Colon (tissue), 2 donors: ENCODE results near the gene ATP1A1.

ENCODE experiments used
- FAIRE-seq: peaks from 2 replicates; lab custom pipeline; 2012; peaks lifted over from hg19 to GRCh38; lab: Jason Lieb, UNC
- donor health status: control.
- donor health status: control.

ATP1A1 gene

GRCh38 chr1:116345011-116345410 lies 28.0 kb upstream of the ATP1A1 start:
- no peak for FAIRE-seq

GRCh38 chr1:116345843-116346242 lies 27.2 kb upstream of the ATP1A1 start:
- FAIRE-seq = no peak

GRCh38 chr1:116346943-116347673 lies 25.9 kb upstream of the ATP1A1 start:
- no peak for FAIRE-seq

GRCh38 chr1:116347696-116348095 lies 25.3 kb upstream of the ATP1A1 start:
- FAIRE-seq = no peak

GRCh38 chr1:116350097-116350645 lies 22.9 kb upstream of the ATP1A1 start:
- no peak for FAIRE-seq

GRCh38 chr1:116351914-116352313 lies 21.1 kb upstream of the ATP1A1 start:
- FAIRE-seq = no peak

GRCh38 chr1:116352349-116352813 lies 20.7 kb upstream of the ATP1A1 start:
- no peak for FAIRE-seq

GRCh38 chr1:116353155-116353554 lies 19.9 kb upstream of the ATP1A1 start:
- FAIRE-seq = no peak

- FAIRE-seq = no peak
Measured at GRCh38 chr1:116356067-116356466, 17.0 kb upstream of the ATP1A1 start.

GRCh38 chr1:116356673-116357072 lies 16.4 kb upstream of the ATP1A1 start:
- FAIRE-seq = no peak

- no peak for FAIRE-seq
Measured at GRCh38 chr1:116357487-116357886, 15.6 kb upstream of the ATP1A1 start.

GRCh38 chr1:116359060-116359830 lies 13.8 kb upstream of the ATP1A1 start:
- FAIRE-seq = no peak

GRCh38 chr1:116359871-116360270 lies 13.2 kb upstream of the ATP1A1 start:
- FAIRE-seq = no peak

GRCh38 chr1:116360429-116361173 lies 12.4 kb upstream of the ATP1A1 start:
- FAIRE-seq = no peak

- FAIRE-seq = no peak
Measured at GRCh38 chr1:116361648-116362047, 11.4 kb upstream of the ATP1A1 start.

- no peak for FAIRE-seq
Measured at GRCh38 chr1:116362050-116362449, 11.0 kb upstream of the ATP1A1 start.

GRCh38 chr1:116365353-116365780 lies 7.7 kb upstream of the ATP1A1 start:
- FAIRE-seq = no peak

- no peak for FAIRE-seq
Measured at GRCh38 chr1:116365857-116366256, 7.2 kb upstream of the ATP1A1 start.

- FAIRE-seq = no peak
Measured at GRCh38 chr1:116367256-116367945, 5.6 kb upstream of the ATP1A1 start.

GRCh38 chr1:116368241-116368640 lies 4.8 kb upstream of the ATP1A1 start:
- FAIRE-seq = no peak

GRCh38 chr1:116370181-116370580 lies 2.9 kb upstream of the ATP1A1 start:
- no peak for FAIRE-seq

- no peak for FAIRE-seq
Measured at GRCh38 chr1:116371752-116372151, 1.3 kb upstream of the ATP1A1 start.
